CMK (cell line): ENCODE measurements around the gene TRAPPC2L.
A peak's percentile ranks its signal among the peaks of the same experiment; 100 is the strongest.

Source experiments
- DNase-seq: peaks from one replicate; pipeline ENCODE4 v3.0.0-alpha.2; 2010; ENCODE audit warnings: low read depth

Gene TRAPPC2L

GRCh38 chr16:88839026-88839529, 17.8 kb upstream of the TRAPPC2L start:
- DNase-seq, result peak; percentile 79

GRCh38 chr16:88839745-88840599, 17.0 kb upstream of the TRAPPC2L start:
- DNase-seq, result no peak

- DNase-seq, result no peak
Measured at GRCh38 chr16:88840600-88841215, 16.2 kb upstream of the TRAPPC2L start.

GRCh38 chr16:88841521-88842307, 15.2 kb upstream of the TRAPPC2L start:
- no peak for DNase-seq

GRCh38 chr16:88842308-88842756, 14.6 kb upstream of the TRAPPC2L start:
- DNase-seq, result no peak

- DNase-seq, result no peak
Measured at GRCh38 chr16:88842806-88843205, 14.1 kb upstream of the TRAPPC2L start.

- DNase-seq, result no peak
Measured at GRCh38 chr16:88843256-88843655, 13.7 kb upstream of the TRAPPC2L start.

- DNase-seq, result no peak
Measured at GRCh38 chr16:88844419-88845036, 12.4 kb upstream of the TRAPPC2L start.

GRCh38 chr16:88846088-88846487, 10.8 kb upstream of the TRAPPC2L start:
- DNase-seq, result no peak

GRCh38 chr16:88847654-88848053, 9.3 kb upstream of the TRAPPC2L start:
- no peak for DNase-seq

- no peak for DNase-seq
Measured at GRCh38 chr16:88848557-88848956, 8.4 kb upstream of the TRAPPC2L start.

GRCh38 chr16:88850531-88851199, 6.3 kb upstream of the TRAPPC2L start:
- no peak for DNase-seq

- DNase-seq, result no peak
Measured at GRCh38 chr16:88851616-88852015, 5.3 kb upstream of the TRAPPC2L start.

GRCh38 chr16:88853325-88853941, 3.5 kb upstream of the TRAPPC2L start:
- DNase-seq, result no peak

GRCh38 chr16:88854306-88855111, 2.4 kb upstream of the TRAPPC2L start:
- no peak for DNase-seq

GRCh38 chr16:88855176-88855575, 1.8 kb upstream of the TRAPPC2L start:
- DNase-seq, result no peak

- DNase-seq, result no peak
Measured at GRCh38 chr16:88855736-88856121, 1.2 kb upstream of the TRAPPC2L start.

GRCh38 chr16:88856122-88856827, 652 bp upstream of the TRAPPC2L start:
- DNase-seq, result no peak

GRCh38 chr16:88857728-88858339, 907 bp downstream of the TRAPPC2L start:
- DNase-seq, result no peak
